ENCODE results near the gene PCSK5.

- TF ChIP-seq CTCF (IDR thresholded peaks at IDR 0.05; ENCODE audit: poor library complexity, severe bottlenecking) = no peak
- no peak for TF ChIP-seq REST (IDR thresholded peaks at IDR 0.05; ENCODE audit: borderline replicate concordance)
- no peak for TF ChIP-seq RAD21 (conservative IDR thresholded peaks at IDR 0.05)
- TF ChIP-seq EZH2 (IDR thresholded peaks at IDR 0.05; ENCODE audit: borderline replicate concordance, insufficient read depth, low read length, poor library complexity, severe bottlenecking) = no peak
- no peak for TF ChIP-seq POLR2AphosphoS5 (IDR thresholded peaks at IDR 0.05)
Measured at GRCh38 chr9:75946766-75947165, 56.3 kb downstream of the PCSK5 start.

Data from neural cell (in vitro differentiated cells).